PFSK-1 (cell line): ENCODE data around the gene EVA1A.

Source experiments
- FOXP2 ChIP-seq: optimal IDR thresholded peaks from 2 replicates; pipeline ENCODE3; 2011; ENCODE audit warnings: borderline replicate concordance, control low read depth, inconsistent platforms; ENCODE audit not compliant: insufficient read depth; ENCODE audit errors: extremely low read length, extremely low read depth
- POLR2AphosphoS5 ChIP-seq: IDR thresholded peaks from 2 replicates; pipeline ENCODE4 v1.6.1; 2012; ENCODE audit warnings: low read depth, mild to moderate bottlenecking, control low read depth, low read length, moderate library complexity
- SIN3A ChIP-seq: IDR thresholded peaks from 2 replicates; pipeline ENCODE4 v1.6.1; 2012; ENCODE audit warnings: mild to moderate bottlenecking, low read length, moderate library complexity, borderline replicate concordance; ENCODE audit not compliant: insufficient read depth
- TAF1 ChIP-seq: IDR thresholded peaks from 2 replicates; pipeline ENCODE4 v1.6.1; 2012; ENCODE audit warnings: low read length, control low read depth, borderline replicate concordance; ENCODE audit not compliant: insufficient read depth
- TF ChIP-seq, protein P1 (sequence below), 2 experiments: IDR thresholded peaks; 2 replicates each; pipeline versions ENCODE4 v1.6.1 to v1.8.0; 2011 to 2012; ENCODE audit warnings: low read depth in 2 of 2, low read length in 2 of 2, control low read depth in 1 of 2, inconsistent platforms in 1 of 2, mild to moderate bottlenecking in 1 of 2, moderate library complexity in 1 of 2; ENCODE audit not compliant: insufficient read depth in 1 of 2

DNA sequence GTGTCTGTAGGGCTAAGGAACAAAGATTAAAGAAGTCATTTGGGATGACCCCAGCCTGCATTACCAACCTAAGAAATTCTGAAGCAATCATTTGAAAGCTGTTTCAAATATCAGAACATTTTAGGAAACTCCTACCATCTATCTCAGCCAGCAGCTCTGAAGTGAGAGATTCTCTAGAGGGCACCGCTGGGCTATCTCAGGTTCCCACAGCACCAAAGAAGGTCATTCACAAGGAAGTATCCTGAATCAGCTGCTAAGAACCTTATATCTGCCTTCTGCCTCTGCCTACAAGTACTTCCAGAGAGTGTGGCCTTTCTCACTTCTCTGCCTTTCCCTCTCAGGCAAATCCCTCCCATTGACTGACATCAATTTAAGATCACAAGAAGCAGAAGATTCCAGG lies 13.4 kb upstream of the EVA1A start:
- TF ChIP-seq SIN3A (no peak), TAF1 (no peak), POLR2AphosphoS5 (no peak), FOXP2 (no peak)
- TF ChIP-seq, protein P1, sequence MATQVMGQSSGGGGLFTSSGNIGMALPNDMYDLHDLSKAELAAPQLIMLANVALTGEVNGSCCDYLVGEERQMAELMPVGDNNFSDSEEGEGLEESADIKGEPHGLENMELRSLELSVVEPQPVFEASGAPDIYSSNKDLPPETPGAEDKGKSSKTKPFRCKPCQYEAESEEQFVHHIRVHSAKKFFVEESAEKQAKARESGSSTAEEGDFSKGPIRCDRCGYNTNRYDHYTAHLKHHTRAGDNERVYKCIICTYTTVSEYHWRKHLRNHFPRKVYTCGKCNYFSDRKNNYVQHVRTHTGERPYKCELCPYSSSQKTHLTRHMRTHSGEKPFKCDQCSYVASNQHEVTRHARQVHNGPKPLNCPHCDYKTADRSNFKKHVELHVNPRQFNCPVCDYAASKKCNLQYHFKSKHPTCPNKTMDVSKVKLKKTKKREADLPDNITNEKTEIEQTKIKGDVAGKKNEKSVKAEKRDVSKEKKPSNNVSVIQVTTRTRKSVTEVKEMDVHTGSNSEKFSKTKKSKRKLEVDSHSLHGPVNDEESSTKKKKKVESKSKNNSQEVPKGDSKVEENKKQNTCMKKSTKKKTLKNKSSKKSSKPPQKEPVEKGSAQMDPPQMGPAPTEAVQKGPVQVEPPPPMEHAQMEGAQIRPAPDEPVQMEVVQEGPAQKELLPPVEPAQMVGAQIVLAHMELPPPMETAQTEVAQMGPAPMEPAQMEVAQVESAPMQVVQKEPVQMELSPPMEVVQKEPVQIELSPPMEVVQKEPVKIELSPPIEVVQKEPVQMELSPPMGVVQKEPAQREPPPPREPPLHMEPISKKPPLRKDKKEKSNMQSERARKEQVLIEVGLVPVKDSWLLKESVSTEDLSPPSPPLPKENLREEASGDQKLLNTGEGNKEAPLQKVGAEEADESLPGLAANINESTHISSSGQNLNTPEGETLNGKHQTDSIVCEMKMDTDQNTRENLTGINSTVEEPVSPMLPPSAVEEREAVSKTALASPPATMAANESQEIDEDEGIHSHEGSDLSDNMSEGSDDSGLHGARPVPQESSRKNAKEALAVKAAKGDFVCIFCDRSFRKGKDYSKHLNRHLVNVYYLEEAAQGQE (IDR thresholded peaks at IDR 0.05; ENCODE audit: insufficient read depth in 1 of 2, low read depth in 2 of 2, low read length in 2 of 2): no peak
